Keratinocyte (primary cell): ENCODE results near the gene GREM1. TPM values are rescaled to one million over a fixed set of nuclear protein-coding genes. Genes with fewer than 3 reads are reported as not detected.

Experiments used
- DNase-seq: peaks from one replicate; pipeline ENCODE4 v3.0.0-alpha.2; 2011; ENCODE audit warnings: low read depth, missing footprints, low spot score
- FAIRE-seq: peaks from 2 replicates; lab custom pipeline; 2011; peaks lifted over from hg19 to GRCh38; lab: Jason Lieb, UNC
- H2AFZ ChIP-seq: 2 replicates; pipeline ENCODE4 v1.6.0; 2012; ENCODE audit warnings: low read length, control low read depth, inconsistent platforms; ENCODE audit not compliant: control insufficient read depth
- H3K27ac ChIP-seq: 2 replicates; pipeline ENCODE4 v1.5.1; 2011; ENCODE audit warnings: low read length; ENCODE audit not compliant: control insufficient read depth, insufficient read depth
- H3K27me3 ChIP-seq: 3 replicates; pipeline ENCODE4 v1.6.0; 2011; ENCODE audit warnings: low read length; ENCODE audit not compliant: control insufficient read depth, insufficient read depth; ENCODE audit errors: extremely low read depth
- H3K36me3 ChIP-seq, 2 experiments: 2 replicates in 1 of 2; 3 replicates in 1 of 2; pipeline ENCODE4 v1.5.1; 2011; ENCODE audit warnings: low read length in 2 of 2, mild to moderate bottlenecking in 1 of 2; ENCODE audit not compliant: control insufficient read depth in 2 of 2, insufficient read depth in 2 of 2; ENCODE audit errors: extremely low read depth in 1 of 2
- H3K4me1 ChIP-seq: 3 replicates; pipeline ENCODE4 v1.5.1; 2011; ENCODE audit warnings: low read length; ENCODE audit not compliant: control insufficient read depth, insufficient read depth; ENCODE audit errors: extremely low read depth
- H3K4me2 ChIP-seq: 3 replicates; pipeline ENCODE4 v1.6.0; 2011; ENCODE audit warnings: low read depth, low read length; ENCODE audit not compliant: control insufficient read depth, insufficient read depth; ENCODE audit errors: extremely low read depth
- H3K4me3 ChIP-seq, 3 experiments: fragments of 200-600 bp in 1 of 3; sonication (generic) in 1 of 3; 2 replicates in 2 of 3; 3 replicates in 1 of 3; pipeline ENCODE4 v1.5.1; 2011 to 2016; ENCODE audit warnings: low read length in 3 of 3, mild to moderate bottlenecking in 3 of 3, control low read depth in 2 of 3, inconsistent platforms in 1 of 3, low read depth in 1 of 3, mixed read lengths in 1 of 3, mixed run types in 1 of 3, moderate library complexity in 1 of 3; ENCODE audit not compliant: control insufficient read depth in 2 of 3, insufficient read depth in 2 of 3; ENCODE audit errors: extremely low read depth in 1 of 3
- H3K79me2 ChIP-seq: 2 replicates; pipeline ENCODE4 v1.6.0; 2012; ENCODE audit warnings: low read length; ENCODE audit not compliant: control insufficient read depth, insufficient read depth
- H3K9ac ChIP-seq: 3 replicates; pipeline ENCODE4 v1.6.0; 2011; ENCODE audit warnings: low read length; ENCODE audit not compliant: control insufficient read depth, insufficient read depth; ENCODE audit errors: extremely low read depth
- H3K9me1 ChIP-seq: 3 replicates; pipeline ENCODE4 v1.6.0; 2011; ENCODE audit warnings: low read length; ENCODE audit not compliant: control insufficient read depth, insufficient read depth; ENCODE audit errors: extremely low read depth
- H3K9me3 ChIP-seq: 2 replicates; pipeline ENCODE4 v1.5.1; 2012; ENCODE audit warnings: low read depth, low read length; ENCODE audit not compliant: control insufficient read depth
- H4K20me1 ChIP-seq: 3 replicates; pipeline ENCODE4 v1.6.0; 2011; ENCODE audit warnings: low read length; ENCODE audit not compliant: control insufficient read depth, insufficient read depth; ENCODE audit errors: extremely low read depth
- EZH2 ChIP-seq: IDR thresholded peaks from one replicate; pipeline ENCODE4 v1.6.1; 2012; ENCODE audit warnings: inconsistent platforms, mild to moderate bottlenecking, low read length, moderate library complexity
- dilution Hi-C: fragments of 300-500 bp; cut with MboI; formaldehyde crosslinking; loops from one replicate; pipeline ENCODE4 v1.7.0; 2020; ENCODE audit warnings: low sequenced_read_pairs; ENCODE audit not compliant: extremely low pct_ligation_motif_present
- polyA plus RNA-seq, 5 experiments: library from polyadenylated mRNA; depleted of rRNA in 3 of 5; stranded (reverse) in 3 of 5; stranded (forward) in 1 of 5; unstranded in 1 of 5; fragments of >200 nt; gene quantifications; 1 replicate in 1 of 5; 2 replicates in 3 of 5; 3 replicates in 1 of 5; pipeline versions ENCODE4 v1.2.1 to v1.2.3, GENCODE V29; 2011 to 2012; ENCODE audit warnings: missing spikeins in 2 of 5, low read depth in 1 of 5, low replicate concordance in 1 of 5
- TF ChIP-seq, protein P1 (sequence below), 3 experiments: IDR thresholded peaks in 1 of 3; conservative IDR thresholded peaks in 1 of 3; optimal IDR thresholded peaks in 1 of 3; 2 replicates in 2 of 3; 3 replicates in 1 of 3; pipeline versions ENCODE3 to v1.5.1; 2011; ENCODE audit warnings: low read length in 3 of 3, mild to moderate bottlenecking in 3 of 3, moderate library complexity in 2 of 3, control low read depth in 1 of 3, inconsistent platforms in 1 of 3; ENCODE audit not compliant: insufficient read depth in 2 of 3; ENCODE audit errors: extremely low read depth in 1 of 3

GREM1 gene
- polyA plus RNA-seq, 1 donor (not counting 4 experiments of a cell fraction or from before 2014, with no cell fraction given) = 0.04 TPM

DNA sequence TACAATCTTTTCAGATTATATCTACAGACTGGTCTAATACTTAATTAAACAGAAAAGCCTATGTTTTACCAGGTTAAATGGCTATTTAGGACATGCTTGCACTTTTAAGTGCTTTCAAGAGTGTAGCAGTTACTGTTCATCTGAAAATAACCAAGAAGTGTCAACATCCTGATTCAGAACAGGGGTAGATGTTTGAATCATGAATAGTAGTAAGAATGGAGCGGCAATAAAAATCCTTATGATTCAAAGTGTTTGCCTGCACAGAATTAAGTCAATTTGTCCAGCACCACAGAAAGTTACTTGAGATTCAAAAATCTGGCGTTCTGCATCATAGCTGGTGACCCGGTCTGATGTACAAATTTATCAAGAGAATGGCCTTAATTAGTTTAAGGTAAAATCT is 48.3 kb downstream of the GREM1 start:
- TF ChIP-seq EZH2 = no peak
- TF ChIP-seq, protein P1, sequence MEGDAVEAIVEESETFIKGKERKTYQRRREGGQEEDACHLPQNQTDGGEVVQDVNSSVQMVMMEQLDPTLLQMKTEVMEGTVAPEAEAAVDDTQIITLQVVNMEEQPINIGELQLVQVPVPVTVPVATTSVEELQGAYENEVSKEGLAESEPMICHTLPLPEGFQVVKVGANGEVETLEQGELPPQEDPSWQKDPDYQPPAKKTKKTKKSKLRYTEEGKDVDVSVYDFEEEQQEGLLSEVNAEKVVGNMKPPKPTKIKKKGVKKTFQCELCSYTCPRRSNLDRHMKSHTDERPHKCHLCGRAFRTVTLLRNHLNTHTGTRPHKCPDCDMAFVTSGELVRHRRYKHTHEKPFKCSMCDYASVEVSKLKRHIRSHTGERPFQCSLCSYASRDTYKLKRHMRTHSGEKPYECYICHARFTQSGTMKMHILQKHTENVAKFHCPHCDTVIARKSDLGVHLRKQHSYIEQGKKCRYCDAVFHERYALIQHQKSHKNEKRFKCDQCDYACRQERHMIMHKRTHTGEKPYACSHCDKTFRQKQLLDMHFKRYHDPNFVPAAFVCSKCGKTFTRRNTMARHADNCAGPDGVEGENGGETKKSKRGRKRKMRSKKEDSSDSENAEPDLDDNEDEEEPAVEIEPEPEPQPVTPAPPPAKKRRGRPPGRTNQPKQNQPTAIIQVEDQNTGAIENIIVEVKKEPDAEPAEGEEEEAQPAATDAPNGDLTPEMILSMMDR (optimal IDR thresholded peaks at IDR 0.05 in 1 of 3, IDR thresholded peaks at IDR 0.05 in 1 of 3, conservative IDR thresholded peaks at IDR 0.05 in 1 of 3; ENCODE audit: extremely low read depth in 1 of 3, insufficient read depth in 2 of 3, low read length in 3 of 3) = no peak
- Histone ChIP-seq H3K27me3 (no peaks in the 10 kb centered on the region), H3K79me2 (no peaks in the 10 kb centered on the region), H3K9me1 (no peaks in the 10 kb centered on the region), H2AFZ (no peak overlapping the region), H3K27ac (no peak overlapping the region), H3K4me2 (no peak overlapping the region), H3K9ac (no peak overlapping the region), H3K9me3 (no peaks in the 10 kb centered on the region), H3K4me1 (no peaks in the 10 kb centered on the region), H3K4me3 (no peak overlapping the region), H3K36me3 (no peaks in the 10 kb centered on the region), H4K20me1 (no peaks in the 10 kb centered on the region)
- dilution Hi-C loops = no loop called here
- DNase-seq = no peak
- no peak for FAIRE-seq

DNA sequence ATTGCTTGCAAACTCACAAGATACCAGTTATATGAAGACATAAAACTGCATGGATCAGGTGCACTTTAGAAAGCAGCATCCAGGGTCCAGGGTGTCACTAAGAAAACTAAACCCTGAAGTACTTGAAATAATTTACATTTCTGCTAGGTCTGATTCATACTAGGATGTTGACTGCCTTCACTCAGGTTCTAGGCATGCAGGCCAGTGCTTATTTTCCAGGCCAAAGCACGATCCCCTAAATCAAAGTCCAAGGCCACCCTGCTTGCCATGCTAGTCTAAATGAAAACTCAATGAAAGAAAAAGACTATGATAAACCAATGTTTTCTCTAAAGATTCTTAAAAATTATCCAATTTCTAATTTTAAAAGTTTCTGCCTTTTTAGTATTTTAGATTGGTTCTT is 49.4 kb downstream of the GREM1 start:
- Histone ChIP-seq H3K27ac (no peak overlapping the region), H2AFZ (no peak overlapping the region), H3K4me1 (no peaks in the 10 kb centered on the region), H3K36me3 (no peaks in the 10 kb centered on the region), H3K79me2 (no peaks in the 10 kb centered on the region), H3K9me3 (no peaks in the 10 kb centered on the region), H3K27me3 (no peaks in the 10 kb centered on the region), H3K9me1 (no peaks in the 10 kb centered on the region), H3K9ac (no peak overlapping the region), H3K4me2 (no peak overlapping the region), H3K4me3 (no peak overlapping the region), H4K20me1 (no peaks in the 10 kb centered on the region)
- FAIRE-seq (no peak), DNase-seq (no peak)
- dilution Hi-C loops = no loop called here
- TF ChIP-seq, protein P1 (optimal IDR thresholded peaks at IDR 0.05 in 1 of 3, IDR thresholded peaks at IDR 0.05 in 1 of 3, conservative IDR thresholded peaks at IDR 0.05 in 1 of 3; ENCODE audit: extremely low read depth in 1 of 3, insufficient read depth in 2 of 3, low read length in 3 of 3) = no peak
- no peak for TF ChIP-seq EZH2
